Measurements from ENCODE around the gene RASA4B. TPM values are rescaled to one million over a fixed set of nuclear protein-coding genes. Genes with fewer than 3 reads are reported as not detected.

The RASA4B gene
- total RNA-seq, 2 donors from 2014 or later, result 4.3 to 7.5 TPM

Small RNA genes lying within 50 kb of the gene (microRNA-seq; reads per million reads assigned to microRNA genes)
- gene MIR4467 (ENCODE audit: borderline number of aligned reads in 2 of 2, borderline replicate concordance in 1 of 2) (0 to 5.7 reads per million in 2 donors), gene MIR5090 (ENCODE audit: borderline number of aligned reads in 2 of 2, borderline replicate concordance in 1 of 2) (1.4 to 2.8 reads per million in 2 donors)

Other genes starting within 250 kb of the RASA4B start
- gene SH2B2, start 230.9 kb downstream of the RASA4B start, total RNA-seq, result 1 to 10 TPM; 1.3 to 2.6 TPM
- gene SPDYE6, start 161.3 kb downstream of the RASA4B start, total RNA-seq, result not detected
- 1 to 10 TPM; 9.6 to 9.8 TPM for gene PRKRIP1, start 121.4 kb downstream of the RASA4B start, total RNA-seq
- gene ORAI2, start 84.2 kb downstream of the RASA4B start, total RNA-seq, result 10 to 100 TPM in 1 of 2 donors, 1 to 10 TPM in 1; 5.9 to 13.3 TPM
- 10 to 100 TPM; 10.8 to 16.8 TPM for gene ALKBH4, start 52.9 kb downstream of the RASA4B start, total RNA-seq
- gene LRWD1, start 52.8 kb downstream of the RASA4B start, total RNA-seq, result 10 to 100 TPM in 1 of 2 donors, 1 to 10 TPM in 1; 9.8 to 13.7 TPM
- 10 to 100 TPM; 19.2 to 34.8 TPM for gene POLR2J, start 38.9 kb downstream of the RASA4B start, total RNA-seq
- under 1 TPM; 0.83 to 0.89 TPM for gene UPK3BL2, start 25.9 kb upstream of the RASA4B start, total RNA-seq
- under 1 TPM in 1 of 2 donors, not detected in 1; 0.16 TPM for gene SPDYE2, start 33.4 kb upstream of the RASA4B start, total RNA-seq
- 10 to 100 TPM in 1 of 2 donors, 1 to 10 TPM in 1; 6.2 to 10.8 TPM for gene POLR2J3, start 54.8 kb upstream of the RASA4B start, total RNA-seq
- gene RASA4, start 99.0 kb upstream of the RASA4B start, total RNA-seq, result 1 to 10 TPM; 7.0 to 8.6 TPM
- gene UPK3BL1, start 125.0 kb upstream of the RASA4B start, total RNA-seq, result 10 to 100 TPM; 12.0 to 24.4 TPM
- gene SPDYE2B, start 132.5 kb upstream of the RASA4B start, total RNA-seq, result not detected
- gene POLR2J2, start 153.9 kb upstream of the RASA4B start, total RNA-seq, result 1 to 10 TPM in 1 of 2 donors, under 1 TPM in 1; 0.44 to 1.4 TPM
- 1 to 10 TPM; 4.6 to 9.6 TPM for gene FAM185A, start 231.2 kb upstream of the RASA4B start, total RNA-seq